GM19240 (cell line): ENCODE data around the gene FAM131C.
"Not testable (repeated sequence)": the region's sequence is repeated elsewhere in the genome, so short reads cannot be mapped to it uniquely, and the experiment has no call there.

Experiments used
- DNase-seq: peaks from one replicate; pipeline ENCODE4 v3.0.0; 2011; ENCODE audit warnings: low spot score; ENCODE audit not compliant: insufficient read length

FAM131C gene

DNA sequence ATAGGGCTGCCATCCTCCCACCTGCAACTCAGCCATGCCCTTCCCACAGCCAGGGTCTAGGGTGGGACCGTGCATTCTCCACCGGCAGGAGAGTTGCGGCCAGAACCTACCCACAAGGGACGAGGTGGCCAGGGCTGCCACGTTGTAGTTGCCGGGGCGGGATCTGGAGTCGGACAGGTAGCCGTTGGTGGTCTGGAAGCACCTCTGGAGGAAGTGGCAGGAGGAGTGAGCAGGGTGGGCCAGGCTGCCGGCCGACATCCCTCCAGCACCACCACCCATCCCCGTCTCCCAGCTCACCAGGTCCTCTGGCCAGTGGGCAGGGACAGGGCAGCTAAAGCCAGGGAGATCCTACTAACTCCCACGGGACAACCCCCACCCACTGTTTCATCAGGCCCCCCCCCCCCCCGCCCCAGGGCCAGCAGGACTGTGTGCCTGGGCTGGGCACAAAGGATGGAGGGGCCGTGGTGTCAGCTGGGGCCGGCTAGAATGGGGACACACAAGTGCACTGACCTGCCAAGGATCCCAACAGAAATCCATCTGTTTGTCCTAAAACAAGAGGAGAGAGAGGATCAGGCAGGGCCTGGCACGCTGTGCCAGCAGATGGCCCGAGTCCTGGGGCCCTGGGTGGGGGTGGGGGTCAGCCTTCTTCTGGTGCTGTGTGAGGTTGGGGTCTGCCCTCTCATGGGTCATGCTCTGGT, 11.3 kb downstream of the FAM131C start:
- not testable (repeated sequence) for DNase-seq

DNA sequence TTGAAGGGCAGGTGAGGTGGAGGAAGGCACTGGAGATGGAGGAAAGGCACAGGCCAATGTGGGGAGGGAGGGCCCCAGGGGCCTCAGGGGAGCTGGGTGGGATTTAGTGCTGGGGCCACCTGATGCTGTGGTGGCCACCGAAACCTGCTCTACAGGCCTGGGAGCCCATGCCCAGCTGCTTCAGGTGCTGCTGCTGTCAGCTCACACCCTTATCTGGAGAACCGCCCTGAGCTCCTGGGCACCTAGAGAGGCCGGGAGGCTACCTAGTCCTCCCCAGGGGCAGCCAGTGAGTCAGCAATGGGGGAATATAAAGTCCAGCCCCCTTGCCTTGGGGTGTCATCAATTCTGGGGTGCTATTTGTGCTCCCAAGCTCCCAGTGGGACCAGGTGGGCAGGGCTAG, 12.2 kb downstream of the FAM131C start:
- DNase-seq, result no peak

- DNase-seq, result not testable (repeated sequence)
Measured at GRCh38 chr1:16058394-16059120, 14.9 kb downstream of the FAM131C start.

DNA sequence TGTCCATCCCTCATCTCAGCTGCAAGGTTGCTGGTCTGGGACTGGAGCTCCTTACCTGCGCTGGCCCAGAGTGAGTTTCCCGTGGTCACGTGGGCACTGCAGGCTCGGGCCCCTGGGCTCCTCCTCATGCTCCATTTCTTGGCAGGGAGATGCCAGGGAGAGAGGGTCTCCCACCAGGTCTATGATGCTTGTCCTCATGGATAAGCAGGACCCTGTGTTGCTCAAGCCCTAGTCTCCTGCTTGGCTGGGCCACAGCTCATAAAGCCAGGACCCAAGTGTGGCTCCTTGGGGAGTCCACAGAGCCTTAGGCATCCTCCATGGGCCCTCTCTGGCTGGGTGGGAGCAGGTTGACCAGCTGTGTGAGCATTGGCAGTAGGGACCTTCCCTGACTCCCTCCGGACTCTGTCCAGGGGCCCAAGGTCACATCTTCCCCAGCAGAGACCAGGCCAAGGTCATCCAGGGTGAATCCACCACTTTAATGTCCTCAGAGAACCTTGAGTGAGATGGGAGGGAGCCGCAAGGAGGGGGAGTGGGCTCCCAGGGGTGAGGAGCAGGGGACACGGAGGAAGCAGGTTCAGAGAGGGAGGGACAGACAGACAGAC, 16.0 kb downstream of the FAM131C start:
- DNase-seq, result not testable (repeated sequence)

- not testable (repeated sequence) for DNase-seq
Measured at GRCh38 chr1:16056521-16056912, 16.9 kb downstream of the FAM131C start.

DNA sequence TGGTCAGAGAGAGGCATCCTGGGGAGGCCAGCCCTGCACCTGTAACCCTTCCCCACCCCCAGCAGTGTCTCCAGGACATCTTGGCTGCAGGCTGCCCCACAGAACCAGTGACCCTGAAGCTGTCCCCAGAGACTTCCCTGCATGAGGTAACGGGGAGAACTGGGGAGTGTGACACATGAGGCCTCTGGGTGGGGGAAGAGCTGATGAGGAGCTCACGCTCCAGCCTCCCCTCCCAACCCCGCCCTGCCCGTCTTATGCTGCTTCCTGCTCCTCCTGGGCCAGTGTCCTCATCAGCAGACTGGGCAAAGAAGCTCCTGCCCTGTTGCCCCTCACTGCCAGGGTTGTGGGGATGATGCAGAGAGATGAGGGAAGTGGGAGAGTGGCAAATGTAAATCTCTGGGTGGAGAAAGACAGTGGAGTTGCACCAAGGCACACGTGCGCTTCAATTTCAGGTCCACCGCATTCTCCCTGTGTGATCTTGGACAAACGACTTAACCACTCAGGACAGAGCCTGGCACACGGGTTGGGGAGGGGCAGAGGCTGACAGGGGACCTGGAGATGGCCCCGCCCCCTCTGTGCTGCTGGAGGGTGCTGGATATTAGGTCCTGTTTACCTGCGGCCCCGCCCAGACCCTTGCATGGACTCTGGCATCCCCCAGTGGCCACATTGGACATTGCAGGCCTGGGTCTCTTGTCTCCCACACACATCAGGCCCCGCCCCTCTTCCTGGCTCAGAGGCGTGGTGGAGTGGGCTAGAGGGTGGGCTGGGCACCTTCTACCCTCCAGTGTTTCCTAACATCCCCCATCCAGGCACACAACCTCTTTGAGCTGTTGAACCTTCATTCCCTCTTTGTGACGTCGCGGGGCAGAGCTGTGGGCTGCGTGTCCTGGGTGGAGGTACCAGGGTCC, 17.6 kb downstream of the FAM131C start:
- peak; percentile 99 for DNase-seq

DNA sequence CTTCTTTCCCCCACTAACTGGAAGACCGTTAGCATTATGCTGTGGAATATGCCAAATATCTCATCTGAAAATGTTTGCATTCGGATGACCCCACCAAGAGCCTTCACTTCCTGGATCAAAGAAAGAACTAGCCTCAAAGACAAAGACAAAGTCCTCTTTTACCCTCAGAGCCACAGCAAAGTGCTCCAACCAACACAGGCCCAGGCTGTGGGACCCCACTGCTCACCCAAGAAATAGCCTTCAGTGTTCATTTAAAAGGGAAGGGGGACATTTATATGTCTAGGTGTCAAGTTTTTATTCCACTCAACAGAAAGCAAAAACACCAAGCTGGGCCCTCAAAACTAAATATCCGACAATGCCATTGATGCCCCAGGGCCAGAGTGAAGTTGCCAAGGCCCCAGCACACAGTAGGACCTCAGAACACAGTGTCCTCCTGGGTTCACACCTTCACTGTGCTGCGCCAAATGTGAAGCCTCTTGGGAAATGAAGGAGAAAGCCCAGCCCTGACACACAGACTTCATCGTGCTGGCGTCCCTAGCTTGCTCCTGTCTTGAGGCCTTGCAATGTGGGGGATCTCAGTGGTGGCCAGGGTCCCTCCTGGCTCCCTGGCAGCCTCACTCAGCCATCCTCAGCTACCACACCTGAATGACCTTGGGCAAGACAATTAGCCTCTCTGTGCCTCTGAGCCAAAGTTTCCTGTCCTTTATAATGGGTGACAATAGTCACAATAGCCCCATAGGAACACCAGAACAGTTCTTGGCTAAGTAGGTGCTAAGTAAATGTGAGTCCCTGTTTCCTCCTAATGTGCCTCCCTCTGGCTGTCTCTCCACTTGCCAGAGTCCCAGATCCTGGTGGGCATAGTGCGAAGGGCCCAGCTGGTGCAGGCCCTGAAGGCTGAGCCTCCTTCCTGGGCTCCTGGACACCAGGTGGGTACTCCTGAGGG, 18.6 kb downstream of the FAM131C start:
- no peak for DNase-seq

DNA sequence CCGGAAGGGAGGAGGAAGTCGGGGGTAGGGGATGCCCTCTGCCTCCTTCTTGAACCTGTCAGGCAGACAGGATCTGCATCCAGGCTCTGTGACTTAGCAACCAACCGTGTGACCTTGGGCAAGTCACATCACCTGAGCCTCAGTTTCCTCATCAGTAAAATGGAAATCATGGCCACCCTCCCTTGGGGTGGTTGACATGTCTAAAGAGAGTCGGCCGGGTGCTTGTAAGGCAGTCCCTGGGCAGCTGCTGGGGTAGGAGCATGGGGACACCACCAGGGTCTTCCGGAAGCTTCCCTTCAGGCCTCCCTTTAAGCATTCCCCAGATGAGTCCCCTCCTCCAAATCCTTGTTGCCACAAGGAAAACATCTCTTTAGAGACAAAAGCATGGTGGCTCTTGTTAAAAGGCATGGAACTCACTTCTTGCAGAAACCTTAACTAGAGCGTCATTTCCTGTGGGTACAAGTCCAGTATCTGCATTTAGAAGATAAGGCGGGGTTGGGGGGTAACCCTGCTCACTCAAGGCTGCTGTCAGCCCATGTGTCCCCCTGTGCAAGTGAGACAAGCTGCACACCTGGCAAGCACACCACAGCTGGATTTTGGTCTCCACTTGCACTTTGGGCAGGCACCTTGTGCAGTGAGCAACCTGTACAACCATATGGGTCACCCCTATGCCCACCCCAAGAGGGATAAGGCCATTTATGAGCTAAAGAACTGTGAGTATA, 19.5 kb downstream of the FAM131C start:
- DNase-seq, result no peak

DNA sequence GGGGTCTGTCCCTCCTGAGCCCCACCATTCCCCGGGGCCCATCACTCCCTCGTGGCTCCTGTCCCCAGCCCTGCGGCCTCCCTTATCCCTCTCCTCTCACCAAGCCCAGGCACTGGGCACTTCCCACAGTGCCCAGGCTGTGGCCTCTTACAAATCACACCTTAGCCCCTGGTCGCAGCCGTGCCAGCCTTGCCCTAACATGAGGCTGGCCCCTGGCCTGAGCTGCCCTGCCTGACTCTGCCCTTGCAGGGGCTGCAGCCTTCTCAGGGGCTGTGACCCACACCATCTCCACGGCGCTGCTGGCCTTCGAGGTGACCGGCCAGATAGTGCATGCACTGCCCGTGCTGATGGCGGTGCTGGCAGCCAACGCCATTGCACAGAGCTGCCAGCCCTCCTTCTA, 21.5 kb downstream of the FAM131C start:
- DNase-seq, result not testable (repeated sequence)

DNA sequence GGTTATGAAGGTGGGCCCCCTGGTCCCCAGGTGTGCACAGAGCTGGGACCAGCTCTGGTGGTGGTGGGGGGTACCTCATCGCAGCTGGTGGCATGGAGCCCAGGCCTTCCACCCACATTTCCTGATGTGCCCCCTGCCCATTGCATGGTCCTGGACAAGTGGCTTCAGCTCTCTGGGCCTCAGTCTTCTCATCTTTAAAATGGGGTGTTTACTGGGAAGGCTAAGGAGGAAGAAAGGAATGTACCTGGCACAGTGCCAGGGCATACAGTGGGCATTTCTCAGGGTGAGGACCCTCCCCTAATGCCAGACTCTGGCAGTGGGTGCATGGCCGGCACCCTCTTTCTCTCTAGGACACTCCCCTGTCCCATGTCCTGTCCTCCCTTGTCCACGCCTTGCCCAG, 22.4 kb downstream of the FAM131C start:
- no peak for DNase-seq

GRCh38 chr1:16050328-16050727, 23.1 kb downstream of the FAM131C start:
- DNase-seq, result no peak

DNA sequence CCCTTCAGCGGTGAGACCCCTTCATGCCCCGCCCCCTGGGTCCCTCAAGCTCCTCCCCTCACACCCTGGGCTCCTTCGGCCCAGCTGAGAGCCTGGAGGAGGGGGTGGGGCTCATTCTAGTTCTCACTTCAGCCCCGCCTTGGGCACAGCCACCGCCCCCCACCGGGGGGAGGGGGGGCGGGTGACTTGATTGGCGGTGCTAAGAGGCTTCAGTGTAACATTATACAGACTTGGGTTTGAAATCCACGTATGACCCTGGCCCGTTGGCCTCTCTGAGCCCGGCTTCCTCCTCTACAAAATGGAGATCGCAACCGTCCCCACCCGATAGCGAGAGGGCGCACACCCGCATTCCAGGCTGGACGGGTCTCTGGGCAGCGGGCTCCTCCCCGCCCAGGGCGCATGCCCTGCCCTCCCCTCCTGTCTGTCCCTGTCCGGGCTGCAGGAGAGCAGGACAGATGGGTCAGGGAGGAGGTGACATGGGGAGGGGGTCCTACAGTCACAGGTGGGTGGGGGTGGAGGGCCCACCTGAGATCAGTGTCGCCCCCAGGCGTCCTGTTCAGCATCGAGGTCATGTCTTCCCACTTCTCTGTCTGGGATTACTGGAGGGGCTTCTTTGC, 24.8 kb downstream of the FAM131C start:
- no peak for DNase-seq

GRCh38 chr1:16047791-16048475, 25.5 kb downstream of the FAM131C start:
- DNase-seq, result no peak

DNA sequence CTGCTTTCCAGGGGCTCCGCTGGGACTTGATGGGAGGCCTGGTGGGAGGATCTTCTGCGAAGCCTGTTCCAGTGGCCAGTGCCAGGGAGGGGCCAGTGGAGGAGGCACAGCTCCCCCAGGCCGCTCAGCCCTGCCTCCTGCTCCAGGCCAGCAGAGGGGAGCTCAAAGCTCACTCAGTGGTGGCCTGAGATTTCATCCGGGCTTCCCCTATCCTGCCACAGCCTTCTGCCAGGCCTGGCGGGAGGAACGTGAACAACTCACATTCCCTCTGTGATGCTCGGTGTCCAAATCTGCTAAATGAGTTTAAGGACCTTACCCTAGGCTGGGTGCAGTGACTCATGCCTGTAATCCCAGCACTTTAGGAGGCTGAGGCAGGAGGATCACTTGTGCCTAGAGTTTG, 26.6 kb downstream of the FAM131C start:
- DNase-seq, result no peak

- DNase-seq, result no peak
Measured at GRCh38 chr1:16043950-16044349, 29.5 kb downstream of the FAM131C start.

DNA sequence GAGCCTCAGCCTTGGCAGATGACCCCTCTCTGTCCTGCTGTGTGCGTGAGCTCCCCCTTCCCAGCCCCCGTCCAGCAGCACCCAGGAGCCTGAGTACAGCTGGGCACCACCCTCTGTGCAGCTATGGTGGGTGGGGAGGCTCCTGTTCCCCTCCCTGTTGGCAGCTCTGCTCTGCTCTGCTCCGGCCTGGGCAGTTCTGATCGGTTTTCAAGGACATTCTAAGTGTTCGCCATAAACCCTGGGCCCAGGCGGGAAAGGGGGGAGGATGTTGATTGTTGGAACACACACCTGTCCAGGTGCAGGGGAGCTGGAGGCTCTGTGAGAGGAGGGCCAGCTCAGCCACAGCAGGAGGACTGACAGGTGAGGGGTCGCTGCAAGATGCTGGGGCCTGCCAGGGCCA, 29.9 kb downstream of the FAM131C start, which contains the start of gene CLCNKB:
Gene CLCNKB, plus strand, starts transcription at position 262 of the 400 bp plus-strand sequence. CDS start 711 bp downstream, outside the sequence.
- no peak for DNase-seq

DNA sequence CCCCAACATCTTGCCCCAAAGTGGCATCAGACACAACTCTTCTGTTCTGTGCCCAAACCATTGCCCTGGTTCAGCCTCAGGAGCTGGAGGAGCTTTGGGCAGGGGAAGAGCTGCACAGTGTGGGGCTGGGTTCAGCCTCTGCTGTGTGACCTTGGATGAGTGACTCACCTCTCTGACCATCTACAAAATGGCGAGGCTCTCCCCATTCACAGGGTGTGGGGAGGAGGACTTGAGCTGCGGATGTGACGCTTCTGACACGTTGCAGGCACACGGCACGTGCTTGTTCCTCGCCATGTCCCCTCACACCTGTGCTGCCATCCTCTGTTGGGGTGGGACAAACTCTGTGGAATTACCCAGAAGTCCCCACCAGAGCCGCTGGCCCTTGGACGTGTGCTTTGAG, 30.8 kb downstream of the FAM131C start:
- not testable (repeated sequence) for DNase-seq

- DNase-seq, result no peak
Measured at GRCh38 chr1:16042096-16042495, 31.4 kb downstream of the FAM131C start.

GRCh38 chr1:16041200-16041599, 32.3 kb downstream of the FAM131C start:
- DNase-seq, result no peak
